Measurements from ENCODE around the gene RFC1. TPM values are rescaled to one million over a fixed set of nuclear protein-coding genes. Genes with fewer than 3 reads are reported as not detected.
A peak's percentile ranks its signal among the peaks of the same experiment; 100 is the strongest.

Gene RFC1
- total and polyA plus RNA-seq, 9 of the 15 experiments (the other 6 are each of a cell fraction or from before 2014, with no cell fraction given), result 16.8 to 85.6 (median 45.2) TPM

DNA sequence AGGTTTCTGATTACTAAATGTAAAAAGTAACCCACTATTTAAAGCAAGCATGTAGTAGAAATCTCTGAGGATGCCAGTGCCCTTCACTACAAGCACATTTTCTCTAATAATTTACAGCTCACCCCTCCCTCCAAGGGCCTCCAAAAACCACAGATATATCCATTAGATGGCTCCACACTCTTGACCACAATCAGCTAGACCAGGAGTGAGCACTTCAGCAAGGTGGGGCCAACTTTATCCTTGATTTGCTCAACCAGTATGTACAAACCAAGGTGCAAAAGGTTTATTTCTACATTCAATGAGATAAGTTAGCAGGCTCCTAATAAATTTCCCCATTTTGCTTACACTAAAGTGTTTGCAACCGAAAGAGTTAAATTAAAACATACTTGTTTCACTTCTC, 35.8 kb downstream of the RFC1 start:
- ChIA-PET CTCF (ENCODE audit: low intra/inter-chr PET ratio) (no interaction called here), POLR2A (interaction anchor here (1.2 to 1.3 kb wide), 2 partner anchors 9 to 10 kb away, joined by 4 read pairs; no protein-coding TSS in a partner anchor)
- Histone ChIP-seq H3K9ac (ENCODE audit: insufficient read depth in 1 of 2, low read depth in 2 of 2, low read length in 2 of 2) (no peak overlapping the region), H3K4me3 (no peak overlapping the region), H3K9me3 (replicated peaks; ENCODE audit: control insufficient read depth, insufficient read depth, low read depth, low read length) (no peaks in the 10 kb centered on the region), H3K27me3 (ENCODE audit: control insufficient read depth in 2 of 2, insufficient read depth in 2 of 2, low read length in 2 of 2) (no peaks in the 10 kb centered on the region), H3K4me2 (ENCODE audit: insufficient read depth, low read length) (no peak overlapping the region), H2AFZ (ENCODE audit: low read depth, low read length) (no peak overlapping the region), H3K27ac (ENCODE audit: extremely low read depth, low read depth, low read length) (no peak overlapping the region), H3K9me1 (ENCODE audit: control insufficient read depth, insufficient read depth, low read length) (no peaks in the 10 kb centered on the region), H3K79me2 (ENCODE audit: control insufficient read depth, insufficient read depth, low read length) (peaks cover 43% of the 10 kb centered on the region), H3K4me1 (replicated peaks in 1 of 2; ENCODE audit: control insufficient read depth in 2 of 2, insufficient read depth in 2 of 2, low read length in 2 of 2) (peaks cover 0 to 7% of the 10 kb centered on the region in 2 experiments; a peak in 2 of 5 replicates), H3K36me3 (ENCODE audit: control insufficient read depth, insufficient read depth, low read length) (peaks cover 27% of the 10 kb centered on the region; the same call in 2 of the 3 replicates), H4K20me1 (replicated peaks; ENCODE audit: control insufficient read depth, insufficient read depth, low read length) (no peaks in the 10 kb centered on the region)
- FAIRE-seq (no peak), ATAC-seq (peak; percentile 84), DNase-seq (ENCODE audit: extremely low read depth in 1 of 4, low spot score in 3 of 4) (peak in 2 of 4 experiments; percentile 15 to 33)
- intact Hi-C loops (cut with micrococcal nuclease), result no loop called here
- BruUV-seq (replicated peaks), result no TSS peak
- WGBS (ENCODE audit: insufficient coverage, low coverage, missing lambda C conversion rate), result 57% methylated on average over 1 of the region's 1 CpG
- TF ChIP-seq SP1 (CRISPR knock-in tag; IDR thresholded peaks at IDR 0.05), result no peak
- peak; percentile 41; the same call in 1 of the 2 replicates for TF ChIP-seq TEAD4 (IDR thresholded peaks at IDR 0.05; ENCODE audit: low read length)
- TF ChIP-seq TEAD4 (CRISPR knock-in tag; IDR thresholded peaks at IDR 0.05; ENCODE audit: borderline replicate concordance), result no peak
- TF ChIP-seq, protein P1, sequence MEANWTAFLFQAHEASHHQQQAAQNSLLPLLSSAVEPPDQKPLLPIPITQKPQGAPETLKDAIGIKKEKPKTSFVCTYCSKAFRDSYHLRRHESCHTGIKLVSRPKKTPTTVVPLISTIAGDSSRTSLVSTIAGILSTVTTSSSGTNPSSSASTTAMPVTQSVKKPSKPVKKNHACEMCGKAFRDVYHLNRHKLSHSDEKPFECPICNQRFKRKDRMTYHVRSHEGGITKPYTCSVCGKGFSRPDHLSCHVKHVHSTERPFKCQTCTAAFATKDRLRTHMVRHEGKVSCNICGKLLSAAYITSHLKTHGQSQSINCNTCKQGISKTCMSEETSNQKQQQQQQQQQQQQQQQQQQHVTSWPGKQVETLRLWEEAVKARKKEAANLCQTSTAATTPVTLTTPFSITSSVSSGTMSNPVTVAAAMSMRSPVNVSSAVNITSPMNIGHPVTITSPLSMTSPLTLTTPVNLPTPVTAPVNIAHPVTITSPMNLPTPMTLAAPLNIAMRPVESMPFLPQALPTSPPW (CRISPR knock-in tag; IDR thresholded peaks at IDR 0.05), result peak; percentile 36; the same call in 1 of the 2 replicates
- in situ Hi-C loops (cut with MboI), result no loop called here
